BLaER1 (cell line): ENCODE data around the gene POLR1G.

Experiments
- H3K27ac ChIP-seq: shearing (Covaris generic); formaldehyde crosslinking; 2 replicates; pipeline ENCODE4 v1.8.1; 2022
- H3K27me3 ChIP-seq: shearing (Covaris generic); formaldehyde crosslinking; 2 replicates; pipeline ENCODE4 v1.8.1; 2022
- H3K36me3 ChIP-seq: shearing (Covaris generic); formaldehyde crosslinking; 2 replicates; pipeline ENCODE4 v1.8.1; 2022
- H3K4me1 ChIP-seq: shearing (Covaris generic); formaldehyde crosslinking; 2 replicates; pipeline ENCODE4 v1.8.1; 2022
- H3K4me2 ChIP-seq: shearing (Covaris generic); formaldehyde crosslinking; 2 replicates; pipeline ENCODE4 v1.8.1; 2022
- H3K4me3 ChIP-seq: shearing (Covaris generic); formaldehyde crosslinking; 2 replicates; pipeline ENCODE4 v1.8.1; 2022
- H3K9ac ChIP-seq: shearing (Covaris generic); formaldehyde crosslinking; 2 replicates; pipeline ENCODE4 v1.8.1; 2022
- H3K9me3 ChIP-seq: shearing (Covaris generic); formaldehyde crosslinking; 2 replicates; pipeline ENCODE4 v1.8.1; 2022
- H4K20me1 ChIP-seq: shearing (Covaris generic); formaldehyde crosslinking; 2 replicates; pipeline ENCODE4 v1.8.1; 2022
- Cebpa-rat ChIP-seq: shearing (Covaris generic); IDR thresholded peaks from 2 replicates; pipeline ENCODE4 v1.8.1; 2022

Gene POLR1G

DNA sequence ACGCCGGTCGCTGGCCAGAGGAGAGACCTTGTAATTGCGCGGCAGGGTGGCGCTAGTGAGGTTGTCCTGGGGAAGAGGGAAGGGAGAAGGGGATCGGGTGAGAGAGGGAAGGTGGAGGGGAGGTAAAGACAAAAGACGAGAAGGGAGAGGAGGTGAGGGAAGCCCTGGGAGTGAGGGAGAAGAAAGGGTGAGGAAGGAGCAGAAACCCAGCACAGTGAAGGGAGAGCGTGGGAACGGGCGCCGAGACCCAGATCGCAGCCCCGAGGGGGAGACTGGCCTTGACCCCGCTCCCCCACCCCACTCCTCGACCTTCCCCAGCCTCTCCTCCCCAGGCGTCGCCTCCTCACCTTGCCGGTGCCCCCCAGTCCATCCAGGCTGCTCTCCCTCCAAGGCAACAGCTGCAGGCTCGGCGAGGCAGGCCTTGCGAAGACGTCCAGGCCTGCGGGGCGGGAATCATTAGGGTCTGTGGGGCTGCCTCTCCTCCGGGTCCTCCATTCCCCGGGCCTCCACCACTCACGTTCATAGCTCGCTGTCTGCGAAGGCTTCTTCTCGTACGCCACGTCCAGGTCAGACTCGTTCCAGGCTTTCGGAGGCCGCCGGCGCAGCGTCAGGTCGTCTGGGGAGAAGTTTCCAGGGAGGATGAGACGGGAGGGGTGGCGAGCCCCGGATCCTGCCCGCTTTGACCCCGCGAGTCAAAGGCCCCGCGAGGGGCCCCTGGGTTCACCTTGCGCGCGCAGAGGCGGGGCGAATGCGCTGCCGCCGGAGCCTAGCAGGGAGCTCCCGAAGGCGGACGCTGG, 10.4 kb upstream of the POLR1G start:
- no peak overlapping the region for H3K9ac ChIP-seq
- no peak overlapping the region for H3K4me3 ChIP-seq
- peaks cover 17% of the 10 kb centered on the region for H4K20me1 ChIP-seq
- peak overlapping the region; percentile 44 for H3K4me2 ChIP-seq
- no peaks in the 10 kb centered on the region; the same call in 1 of the 2 replicates for H3K36me3 ChIP-seq
- no peak for TF ChIP-seq Cebpa-rat
- H3K27me3 ChIP-seq = no peaks in the 10 kb centered on the region; the same call in 1 of the 2 replicates
- H3K9me3 ChIP-seq = no peaks in the 10 kb centered on the region
- H3K4me1 ChIP-seq = peaks cover 38% of the 10 kb centered on the region
- no peak overlapping the region for H3K27ac ChIP-seq

DNA sequence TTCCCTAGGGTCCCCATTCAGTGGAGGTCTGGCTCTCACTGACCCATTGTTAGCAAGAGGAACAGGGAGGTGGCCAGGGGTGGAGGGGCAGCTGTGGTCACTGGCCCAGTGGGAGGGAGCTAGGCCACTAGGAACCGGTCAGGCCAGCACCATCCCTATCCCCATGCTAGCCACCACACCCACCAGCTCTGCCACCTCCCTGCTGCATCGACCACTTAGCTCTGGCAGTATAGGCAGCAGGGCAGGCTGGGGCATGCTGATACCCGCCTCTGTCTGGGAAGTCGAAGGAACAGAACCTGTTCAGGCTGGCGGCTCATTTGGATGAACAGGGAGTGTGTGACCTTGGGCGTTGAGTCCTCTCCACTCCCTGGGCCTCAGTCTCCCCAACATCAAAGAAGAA, 6.3 kb upstream of the POLR1G start:
- Histone ChIP-seq H3K4me3 (no peak overlapping the region), H4K20me1 (peaks cover 53% of the 10 kb centered on the region), H3K36me3 (no peaks in the 10 kb centered on the region; the same call in 1 of the 2 replicates), H3K4me1 (peaks cover 39% of the 10 kb centered on the region), H3K9ac (no peak overlapping the region), H3K27me3 (peaks cover 34% of the 10 kb centered on the region), H3K4me2 (no peak overlapping the region), H3K27ac (no peak overlapping the region), H3K9me3 (no peaks in the 10 kb centered on the region)
- no peak for TF ChIP-seq Cebpa-rat

DNA sequence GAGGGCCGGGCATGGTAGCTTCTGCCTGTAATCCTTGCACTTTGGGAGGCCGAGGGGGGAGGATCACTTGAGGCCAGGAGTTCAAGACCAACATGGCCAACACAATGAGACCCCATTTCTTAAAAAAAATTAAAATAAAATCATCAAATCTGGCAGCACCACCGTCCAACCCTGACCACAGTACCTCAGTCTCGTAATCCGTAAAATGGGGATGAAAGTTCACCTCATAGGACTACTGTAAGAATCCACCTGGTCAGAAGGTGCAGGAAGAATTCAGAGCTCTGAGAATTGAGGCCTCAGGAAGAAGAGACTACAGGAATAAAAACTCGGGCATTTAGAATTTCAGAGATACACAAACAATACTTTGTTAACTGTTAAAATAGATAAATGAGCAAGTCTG, 4.6 kb upstream of the POLR1G start:
- Histone ChIP-seq H3K27ac (no peak overlapping the region), H3K36me3 (no peaks in the 10 kb centered on the region), H3K4me1 (peaks cover 36% of the 10 kb centered on the region), H3K9ac (no peak overlapping the region), H3K4me2 (no peak overlapping the region), H3K27me3 (peaks cover 35% of the 10 kb centered on the region), H3K9me3 (no peaks in the 10 kb centered on the region), H3K4me3 (no peak overlapping the region), H4K20me1 (peaks cover 47% of the 10 kb centered on the region)
- TF ChIP-seq Cebpa-rat = no peak

DNA sequence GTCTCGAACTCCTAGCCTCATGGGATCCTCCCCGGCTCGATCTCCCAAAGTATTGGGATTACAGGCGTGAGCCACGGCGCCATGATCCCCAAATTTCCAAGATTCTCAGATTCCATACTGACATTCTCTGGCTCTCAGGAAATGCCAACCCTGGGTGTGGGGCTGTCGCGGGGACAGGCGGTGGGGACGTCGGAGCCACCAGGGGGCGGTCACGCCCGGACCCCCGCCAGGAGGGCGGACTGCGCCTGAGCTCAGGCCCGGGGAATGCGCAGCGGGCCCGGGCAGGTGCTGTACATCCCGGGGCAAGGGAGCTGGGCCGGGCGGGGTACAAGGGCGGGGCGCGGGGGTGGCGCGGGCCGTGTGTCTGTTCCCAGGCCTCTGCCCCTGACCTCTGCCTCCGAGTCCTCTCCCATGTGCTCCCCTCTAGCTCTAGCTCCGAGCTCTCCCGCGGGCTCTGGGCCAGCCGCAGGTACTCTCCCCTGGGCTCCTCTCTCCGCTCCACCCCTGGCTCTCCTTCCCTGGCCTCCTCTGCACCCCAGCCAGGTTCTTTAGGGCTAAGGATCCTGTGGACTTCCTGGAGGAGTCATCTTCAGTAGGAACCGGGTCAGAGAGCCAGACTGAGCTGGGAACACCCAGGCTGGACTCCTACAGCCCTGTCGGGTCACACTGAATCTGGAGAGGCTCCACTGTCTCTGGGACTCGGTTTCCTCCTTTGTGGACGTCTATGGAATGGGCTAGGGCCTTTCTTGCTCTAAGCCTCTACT, 4.0 kb upstream of the POLR1G start:
- Histone ChIP-seq H3K27ac (no peak overlapping the region), H3K4me3 (no peak overlapping the region)

DNA sequence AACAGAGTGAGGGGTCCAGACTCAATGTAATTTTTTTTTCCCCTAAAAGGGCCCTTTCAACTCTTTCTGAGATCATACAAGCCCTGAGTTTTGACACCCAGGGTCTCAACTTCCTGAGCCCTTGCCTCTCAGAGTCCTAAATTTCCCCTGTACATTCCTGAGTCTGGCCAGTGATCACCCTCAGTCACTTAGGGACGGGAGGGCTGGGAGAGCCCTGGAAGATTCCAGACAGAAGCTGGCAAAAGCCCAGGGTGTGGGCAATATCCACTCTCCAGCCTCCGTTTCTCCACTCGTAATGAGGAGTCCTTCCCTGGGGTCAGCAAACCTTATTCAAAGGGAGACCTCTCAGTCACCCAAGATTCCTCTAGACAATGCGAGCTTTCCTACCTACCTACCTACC, 3.2 kb upstream of the POLR1G start:
- Histone ChIP-seq H3K4me2 (no peak overlapping the region), H3K9ac (no peak overlapping the region), H3K27me3 (peaks cover 35% of the 10 kb centered on the region), H3K36me3 (peaks cover 4% of the 10 kb centered on the region), H4K20me1 (peaks cover 46% of the 10 kb centered on the region), H3K27ac (no peak overlapping the region), H3K4me1 (peaks cover 42% of the 10 kb centered on the region), H3K9me3 (no peaks in the 10 kb centered on the region), H3K4me3 (no peak overlapping the region)
- no peak for TF ChIP-seq Cebpa-rat

More for the DNA sequence above, 4.0 kb upstream of the POLR1G start:
- Histone ChIP-seq H4K20me1 (peaks cover 47% of the 10 kb centered on the region), H3K9ac (no peak overlapping the region), H3K27me3 (peaks cover 35% of the 10 kb centered on the region), H3K4me2 (no peak overlapping the region), H3K9me3 (no peaks in the 10 kb centered on the region), H3K36me3 (no peaks in the 10 kb centered on the region), H3K4me1 (peaks cover 40% of the 10 kb centered on the region)
- no peak for TF ChIP-seq Cebpa-rat

DNA sequence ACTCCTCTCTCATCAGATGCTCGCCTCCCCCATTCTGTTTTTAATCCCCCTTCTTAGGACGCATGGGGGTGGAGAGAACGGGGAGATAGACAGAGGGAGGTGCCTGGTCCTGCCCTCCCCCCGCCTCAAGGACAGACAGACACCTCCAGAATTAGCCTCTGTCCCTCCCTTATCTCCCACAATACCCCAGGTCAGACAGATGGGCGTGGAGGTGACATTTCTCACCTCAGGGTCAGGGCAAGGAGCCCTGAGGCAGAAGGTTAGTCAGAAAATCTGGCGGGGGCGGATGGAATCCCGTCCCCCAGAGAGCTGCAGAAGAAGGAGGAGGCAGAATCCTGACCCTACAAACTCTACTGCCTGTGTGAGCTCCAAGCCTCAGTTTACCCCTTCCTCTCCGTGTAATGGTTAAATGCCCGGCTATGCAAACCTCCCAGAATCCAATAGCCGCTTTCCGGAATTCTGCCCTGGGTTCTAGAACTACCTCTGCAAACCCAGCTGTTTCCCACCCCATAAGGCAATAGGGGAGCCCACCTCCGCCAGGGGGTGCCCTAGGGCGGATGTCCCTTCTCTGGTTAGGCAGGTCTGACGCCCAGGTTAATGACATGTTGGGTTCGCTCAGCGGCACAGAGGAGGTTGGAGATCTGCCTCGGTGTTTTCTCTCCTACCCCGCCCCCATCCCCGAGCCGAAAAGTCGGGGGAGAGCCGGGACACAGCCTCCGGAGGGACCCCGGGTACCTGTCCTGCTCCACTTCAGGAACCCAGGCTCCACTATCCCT, 2.5 kb upstream of the POLR1G start:
- peaks cover 35% of the 10 kb centered on the region for H3K27me3 ChIP-seq
- H3K4me2 ChIP-seq = peak overlapping the region; percentile 94
- no peak for TF ChIP-seq Cebpa-rat
- H3K4me3 ChIP-seq = peak overlapping the region; percentile 93
- peaks cover 11% of the 10 kb centered on the region for H3K36me3 ChIP-seq
- peaks cover 42% of the 10 kb centered on the region for H3K4me1 ChIP-seq
- no peak overlapping the region for H3K27ac ChIP-seq
- no peaks in the 10 kb centered on the region for H3K9me3 ChIP-seq
- no peak overlapping the region for H3K9ac ChIP-seq
- H4K20me1 ChIP-seq = peaks cover 52% of the 10 kb centered on the region

DNA sequence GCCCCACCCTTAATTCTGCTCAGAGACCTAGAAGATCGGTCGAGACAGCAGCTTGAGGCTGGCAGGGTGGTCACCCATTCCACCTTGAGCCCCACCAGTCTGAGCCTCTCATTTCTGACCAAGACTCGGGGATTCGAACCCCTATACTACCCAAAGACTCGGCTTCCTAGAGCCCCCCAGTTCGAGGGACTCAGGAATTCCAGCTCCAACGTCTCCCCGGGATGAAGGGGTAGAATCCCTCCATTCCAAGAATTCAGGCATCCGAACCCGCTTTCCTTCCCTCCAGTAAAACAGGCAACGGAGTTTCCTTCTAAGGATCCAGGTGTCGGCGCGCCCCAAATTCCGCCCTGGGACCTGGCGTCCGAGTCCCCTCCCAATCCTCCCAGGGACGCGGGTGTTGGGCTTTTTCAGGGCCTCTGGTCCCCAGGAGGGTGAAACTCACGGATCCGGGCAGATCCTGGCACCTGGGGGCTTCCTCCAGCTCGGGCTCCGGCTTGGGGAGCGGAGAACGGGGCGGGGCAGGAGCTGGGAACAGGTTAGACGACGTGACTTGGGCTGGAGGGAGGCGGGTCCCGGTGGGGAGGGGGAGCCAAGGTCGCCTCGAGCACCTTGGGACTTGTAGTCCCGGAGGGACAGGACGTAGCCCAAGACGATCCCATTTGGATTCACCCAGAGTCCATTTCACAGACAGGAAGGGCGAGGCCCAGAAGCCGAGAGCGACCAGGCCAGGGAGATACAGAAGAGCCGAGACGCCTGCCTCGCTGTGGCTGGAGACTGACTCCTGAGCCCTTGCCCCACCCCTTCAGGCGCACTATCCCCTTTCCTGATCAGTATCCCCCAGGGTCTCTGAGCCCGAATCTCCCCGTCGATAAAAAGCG, 1.6 kb upstream of the POLR1G start, which contains the start of gene PPP1R13L:
TSS of gene PPP1R13L (minus strand) at position 513 of the 878 bp plus-strand sequence. CDS start 6,751 bp downstream, outside the sequence.
- H3K9ac ChIP-seq = peak within 1 kb of the TSS; percentile 100
- H3K4me3 ChIP-seq = peak within 1 kb of the TSS; percentile 93
- peaks cover 35% of the 10 kb centered on the region for H3K27me3 ChIP-seq
- H3K4me1 ChIP-seq = peaks cover 43% of the 10 kb centered on the region
- no peak for TF ChIP-seq Cebpa-rat
- no peaks in the 10 kb centered on the region for H3K9me3 ChIP-seq
- peaks cover 17% of the 10 kb centered on the region for H3K36me3 ChIP-seq
- H3K4me2 ChIP-seq = peak within 1 kb of the TSS; percentile 94
- peaks cover 58% of the 10 kb centered on the region for H4K20me1 ChIP-seq
- peak within 1 kb of the TSS; percentile 100 for H3K27ac ChIP-seq

DNA sequence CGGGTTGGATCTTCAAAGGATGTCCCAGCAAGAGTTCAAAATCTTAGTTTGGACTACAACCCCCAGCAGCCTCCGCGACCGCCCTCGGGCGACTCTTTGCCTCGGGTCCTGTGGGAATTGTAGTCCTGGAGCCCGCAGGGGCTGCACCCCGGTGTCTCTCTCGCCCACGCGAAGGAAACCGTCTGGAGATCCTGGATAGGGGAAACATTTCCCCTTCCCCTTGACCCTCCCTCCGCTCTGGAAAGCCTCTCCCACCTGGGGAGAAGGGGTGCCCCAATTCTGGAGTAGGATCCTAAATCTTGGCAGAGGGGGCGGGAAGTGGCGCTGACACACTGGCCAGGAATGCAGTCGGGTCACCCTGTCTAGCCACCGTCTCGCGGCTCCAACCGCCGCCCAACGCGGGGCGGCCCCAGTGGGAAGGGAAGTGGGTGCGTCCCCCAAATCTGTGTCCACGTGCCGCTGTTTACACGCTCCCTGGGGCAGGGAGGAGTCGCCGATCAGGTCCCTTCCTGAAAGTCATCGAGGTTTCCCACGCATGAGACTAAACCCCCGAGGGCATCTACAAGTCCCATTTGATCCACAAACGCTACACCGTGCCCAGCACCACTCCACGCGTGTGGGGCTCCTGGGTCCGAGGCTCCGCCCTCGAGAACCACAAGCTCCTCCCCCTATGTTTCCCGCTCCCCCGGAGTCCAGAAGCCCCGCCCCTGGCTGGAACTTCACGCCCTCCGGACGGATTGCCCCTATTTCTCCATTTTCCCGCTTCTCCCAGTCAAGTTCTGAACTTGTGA, 814 bp upstream of the POLR1G start:
- Histone ChIP-seq H3K9ac (peak overlapping the region; percentile 100), H3K4me3 (peak overlapping the region; percentile 93), H3K4me2 (peak overlapping the region; percentile 94), H3K36me3 (peaks cover 18% of the 10 kb centered on the region), H3K27ac (peak overlapping the region; percentile 100), H3K27me3 (peaks cover 35% of the 10 kb centered on the region), H3K9me3 (no peaks in the 10 kb centered on the region), H3K4me1 (peaks cover 49% of the 10 kb centered on the region), H4K20me1 (peaks cover 54% of the 10 kb centered on the region)
- no peak for TF ChIP-seq Cebpa-rat
